Neural cell (in vitro differentiated cells): ENCODE data around the gene CHN1. TPM values are rescaled to one million over a fixed set of nuclear protein-coding genes. Genes with fewer than 3 reads are reported as not detected.

Experiments used
- H2AFZ ChIP-seq: fragments of 200-600, 300-800 bp; sonication (generic), shearing (Covaris generic); 2 replicates; pipeline ENCODE4 v1.6.0; 2014; ENCODE audit warnings: low read depth, mild to moderate bottlenecking, antibody characterized with exemption, low read length, moderate library complexity
- H3F3A ChIP-seq: fragments of 200-600 bp; shearing (Covaris generic); 2 replicates; pipeline ENCODE4 v1.6.1; 2016; ENCODE audit warnings: mild to moderate bottlenecking, moderate library complexity, mixed read lengths, antibody characterized with exemption, low read length; ENCODE audit not compliant: insufficient read depth, poor library complexity, severe bottlenecking
- H3K27ac ChIP-seq: fragments of 200-600, 300-800 bp; sonication (generic), shearing (Covaris generic); 2 replicates; pipeline ENCODE4 v1.5.1; 2014; ENCODE audit warnings: mild to moderate bottlenecking, low read length, moderate library complexity
- H3K27me3 ChIP-seq: fragments of 300-800, 200-600 bp; sonication (generic), shearing (Covaris generic); 2 replicates; pipeline ENCODE4 v1.6.0; 2014; ENCODE audit warnings: mild to moderate bottlenecking, low read depth, low read length, moderate library complexity; ENCODE audit not compliant: insufficient read depth
- H3K36me3 ChIP-seq: fragments of 300-800, 200-600 bp; sonication (generic), shearing (Covaris generic); 2 replicates; pipeline ENCODE4 v1.5.1; 2014; ENCODE audit warnings: mild to moderate bottlenecking, antibody characterized with exemption, low read length, moderate library complexity; ENCODE audit not compliant: insufficient read depth
- H3K4me2 ChIP-seq: fragments of 300-800, 200-600 bp; sonication (generic), shearing (Covaris generic); 2 replicates; pipeline ENCODE4 v1.6.0; 2014; ENCODE audit warnings: mild to moderate bottlenecking, low read length
- H3K4me3 ChIP-seq: fragments of 300-800, 200-600 bp; sonication (generic), shearing (Covaris generic); 2 replicates; pipeline ENCODE4 v1.5.1; 2014; ENCODE audit warnings: mild to moderate bottlenecking, low read length, moderate library complexity
- H3K79me2 ChIP-seq: fragments of 200-600 bp; shearing (Covaris generic); replicated peaks from 2 replicates; pipeline ENCODE4 v1.6.0; 2014; ENCODE audit warnings: mild to moderate bottlenecking, low read length, moderate library complexity; ENCODE audit not compliant: insufficient read depth
- H3K9ac ChIP-seq: fragments of 300-800, 200-600 bp; sonication (generic), shearing (Covaris generic); 2 replicates; pipeline ENCODE4 v1.6.1; 2016; ENCODE audit warnings: mild to moderate bottlenecking, low read length, mixed read lengths
- H3K9me2 ChIP-seq: fragments of 200-600 bp; shearing (Covaris generic); 2 replicates; pipeline ENCODE4 v1.6.1; 2016; ENCODE audit warnings: mild to moderate bottlenecking, low read length, mixed read lengths; ENCODE audit not compliant: insufficient read depth
- H3K9me3 ChIP-seq: fragments of 200-600, 300-800 bp; sonication (generic), shearing (Covaris generic); 2 replicates; pipeline ENCODE4 v1.6.1; 2016; ENCODE audit warnings: mild to moderate bottlenecking, mixed run types, low read length, moderate library complexity, mixed read lengths
- H4K20me1 ChIP-seq: fragments of 200-600 bp; shearing (Covaris generic); 2 replicates; pipeline ENCODE4 v1.6.1; 2016; ENCODE audit warnings: mild to moderate bottlenecking, mixed run types; ENCODE audit not compliant: insufficient read depth
- EP300 ChIP-seq: fragments of 450-650 bp; conservative IDR thresholded peaks from 2 replicates; pipeline ENCODE4 v1.6.1; 2014; ENCODE audit warnings: antibody characterized with exemption, mild to moderate bottlenecking, moderate library complexity; ENCODE audit not compliant: poor library complexity, severe bottlenecking
- EZH2 ChIP-seq: fragments of 200-600, 300-800 bp; shearing (Covaris generic), sonication (generic); IDR thresholded peaks from 2 replicates; pipeline ENCODE4 v1.6.1; 2014; ENCODE audit warnings: antibody characterized with exemption, low read length, borderline replicate concordance, mild to moderate bottlenecking; ENCODE audit not compliant: insufficient read depth, poor library complexity, severe bottlenecking
- MXI1 ChIP-seq: fragments of 450-650 bp; conservative IDR thresholded peaks from 2 replicates; pipeline ENCODE4 v1.6.1; 2014; ENCODE audit warnings: antibody characterized with exemption, mild to moderate bottlenecking; ENCODE audit not compliant: poor library complexity, severe bottlenecking
- POLR2AphosphoS5 ChIP-seq: IDR thresholded peaks from 2 replicates; pipeline ENCODE4 v1.6.1; 2012
- RAD21 ChIP-seq: fragments of 450-650 bp; conservative IDR thresholded peaks from 2 replicates; pipeline ENCODE4 v1.6.1; 2014; ENCODE audit warnings: antibody characterized with exemption, mild to moderate bottlenecking, moderate library complexity
- REST ChIP-seq: IDR thresholded peaks from 2 replicates; pipeline ENCODE4 v1.6.1; 2012; ENCODE audit warnings: borderline replicate concordance
- SMC3 ChIP-seq: fragments of 450-650 bp; conservative IDR thresholded peaks from 2 replicates; pipeline ENCODE4 v1.6.1; 2014; ENCODE audit warnings: antibody characterized with exemption, mild to moderate bottlenecking, moderate library complexity; ENCODE audit not compliant: poor library complexity
- TAF1 ChIP-seq: IDR thresholded peaks from 2 replicates; pipeline ENCODE4 v1.6.1; 2012; ENCODE audit warnings: low read depth
- polyA plus RNA-seq: library from polyadenylated mRNA; depleted of rRNA; stranded (reverse); fragments of >200 nt; gene quantifications from 2 replicates; pipeline ENCODE4 v1.2.3, GENCODE V29; 2014
- TF ChIP-seq, protein P1 (sequence below): fragments of 450-650 bp; IDR thresholded peaks from 2 replicates; pipeline ENCODE4 v1.5.1; 2014; ENCODE audit warnings: antibody characterized with exemption, mild to moderate bottlenecking, moderate library complexity; ENCODE audit not compliant: poor library complexity, severe bottlenecking

Gene CHN1
- polyA plus RNA-seq, 1 donor from 2014 or later: 133 TPM

DNA sequence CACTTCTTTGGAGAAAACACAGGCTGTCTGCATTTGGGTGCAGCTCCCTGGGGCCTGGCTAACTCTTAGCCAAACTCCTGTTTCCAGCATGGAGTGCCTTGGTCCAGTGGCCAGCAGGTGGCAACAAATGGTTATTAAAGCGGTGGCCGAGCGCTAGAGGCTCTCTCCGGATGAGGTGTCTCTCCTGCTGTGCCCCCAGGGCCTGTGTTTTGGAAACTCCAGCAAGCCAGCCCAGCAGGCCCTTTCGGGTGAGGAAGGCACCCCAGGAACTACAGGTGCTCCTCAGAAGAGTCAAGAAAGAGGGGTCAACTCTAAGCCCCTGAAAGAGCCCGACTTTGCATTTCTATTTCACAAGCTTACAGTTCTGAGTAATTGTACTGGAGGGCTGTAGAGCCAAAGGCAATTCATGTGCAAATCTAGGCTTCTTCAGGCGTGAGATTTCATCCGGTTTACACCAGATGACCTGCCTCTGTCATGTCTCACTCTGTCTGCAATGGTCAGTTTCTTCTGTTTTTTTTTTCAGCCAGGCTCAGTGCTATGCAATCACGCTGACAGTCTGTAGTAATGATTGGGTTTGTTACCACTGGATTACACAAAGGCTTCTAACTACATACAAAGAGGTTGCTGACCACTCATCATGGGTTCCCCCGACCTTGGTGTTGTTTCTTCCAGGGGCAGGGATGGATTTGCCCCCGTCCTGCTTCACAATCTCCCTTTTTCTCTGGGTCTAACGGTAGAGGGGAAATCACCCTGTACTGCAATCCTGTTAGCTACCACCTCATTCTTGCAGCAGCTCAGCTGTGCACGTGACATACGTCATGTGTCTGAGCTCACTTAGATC is 233.3 kb downstream of the CHN1 start:
- Histone ChIP-seq H3K36me3 (no peaks in the 10 kb centered on the region), H3K4me3 (peak overlapping the region; percentile 48), H3K4me2 (peak overlapping the region; percentile 52), H3K79me2 (no peaks in the 10 kb centered on the region), H3K9ac (peak overlapping the region; percentile 51), H3K27me3 (no peaks in the 10 kb centered on the region), H3K27ac (peak overlapping the region; percentile 68), H4K20me1 (no peaks in the 10 kb centered on the region), H2AFZ (peak overlapping the region; percentile 11), H3K9me2 (no peaks in the 10 kb centered on the region), H3F3A (peaks cover 4% of the 10 kb centered on the region), H3K9me3 (no peaks in the 10 kb centered on the region)
- TF ChIP-seq SMC3 (peak; percentile 81), REST (peak; percentile 24), RAD21 (peak; percentile 81), MXI1 (no peak), TAF1 (peak; percentile 7), EZH2 (no peak), EP300 (no peak)
- TF ChIP-seq, protein P1, sequence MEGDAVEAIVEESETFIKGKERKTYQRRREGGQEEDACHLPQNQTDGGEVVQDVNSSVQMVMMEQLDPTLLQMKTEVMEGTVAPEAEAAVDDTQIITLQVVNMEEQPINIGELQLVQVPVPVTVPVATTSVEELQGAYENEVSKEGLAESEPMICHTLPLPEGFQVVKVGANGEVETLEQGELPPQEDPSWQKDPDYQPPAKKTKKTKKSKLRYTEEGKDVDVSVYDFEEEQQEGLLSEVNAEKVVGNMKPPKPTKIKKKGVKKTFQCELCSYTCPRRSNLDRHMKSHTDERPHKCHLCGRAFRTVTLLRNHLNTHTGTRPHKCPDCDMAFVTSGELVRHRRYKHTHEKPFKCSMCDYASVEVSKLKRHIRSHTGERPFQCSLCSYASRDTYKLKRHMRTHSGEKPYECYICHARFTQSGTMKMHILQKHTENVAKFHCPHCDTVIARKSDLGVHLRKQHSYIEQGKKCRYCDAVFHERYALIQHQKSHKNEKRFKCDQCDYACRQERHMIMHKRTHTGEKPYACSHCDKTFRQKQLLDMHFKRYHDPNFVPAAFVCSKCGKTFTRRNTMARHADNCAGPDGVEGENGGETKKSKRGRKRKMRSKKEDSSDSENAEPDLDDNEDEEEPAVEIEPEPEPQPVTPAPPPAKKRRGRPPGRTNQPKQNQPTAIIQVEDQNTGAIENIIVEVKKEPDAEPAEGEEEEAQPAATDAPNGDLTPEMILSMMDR: peak; percentile 79

- Histone ChIP-seq H3K79me2 (no peaks in the 10 kb centered on the region), H3K27ac (peak overlapping the region; percentile 68), H2AFZ (no peak overlapping the region), H3K36me3 (no peaks in the 10 kb centered on the region), H3K9me2 (no peaks in the 10 kb centered on the region), H3K27me3 (no peaks in the 10 kb centered on the region), H4K20me1 (no peaks in the 10 kb centered on the region), H3K9ac (no peak overlapping the region), H3K9me3 (no peaks in the 10 kb centered on the region), H3F3A (peaks cover 4% of the 10 kb centered on the region), H3K4me2 (no peak overlapping the region), H3K4me3 (peak overlapping the region; percentile 48)
- TF ChIP-seq, protein P1: no peak
- TF ChIP-seq EP300 (peak; percentile 22), POLR2AphosphoS5 (peak; percentile 37), RAD21 (no peak)
Measured at GRCh38 chr2:174771136-174771535, 234.0 kb downstream of the CHN1 start.
